Right atrium auricular region (tissue), 2 donors: ENCODE data around the gene WDR48. TPM values are rescaled to one million over a fixed set of nuclear protein-coding genes. Genes with fewer than 3 reads are reported as not detected.
"Not testable (repeated sequence)": the region's sequence is repeated elsewhere in the genome, so short reads cannot be mapped to it uniquely, and the experiment has no call there.

Experiments used
- DNase-seq: peaks from one replicate; pipeline ENCODE4 v3.0.0-alpha.2; 2019; ENCODE audit warnings: low spot score
- H3K27ac ChIP-seq, 2 donors: fragments of 200-600 bp; sonication (generic); 1 replicate in 1 of 2; 2 replicates in 1 of 2; pipeline ENCODE4 v1.5.1; 2016 to 2019
- H3K27me3 ChIP-seq, 2 donors: fragments of 200-600 bp; sonication (generic); one replicate each; pipeline versions ENCODE4 v1.5.1 to v1.6.0; 2017 to 2019
- H3K36me3 ChIP-seq: fragments of 200-600 bp; sonication (generic); one replicate; pipeline ENCODE4 v1.5.1; 2016
- H3K4me1 ChIP-seq, 2 donors: fragments of 200-600 bp; sonication (generic); one replicate each; pipeline versions ENCODE4 v1.5.1 to v1.6.0; 2017 to 2019
- H3K4me3 ChIP-seq, 2 donors: fragments of 200-600 bp; sonication (generic); 1 replicate in 1 of 2; 2 replicates in 1 of 2; pipeline ENCODE4 v1.5.1; 2017 to 2019; ENCODE audit warnings: mild to moderate bottlenecking in 1 of 2, moderate library complexity in 1 of 2
- H3K9me3 ChIP-seq, 2 donors: fragments of 200-600 bp; sonication (generic); one replicate each; pipeline ENCODE4 v1.5.1; 2019
- total RNA-seq, 2 donors: library from RNA; depleted of rRNA; stranded (reverse); fragments of >200 nt; gene quantifications; one replicate each; pipeline ENCODE4 v1.1.0, GENCODE V29; 2016
- TF ChIP-seq, protein P1 (sequence below), 2 donors: fragments of 200-600 bp; sonication (generic); IDR thresholded peaks; one replicate each; pipeline ENCODE4 v1.5.1; 2019; ENCODE audit warnings: antibody characterized with exemption in 2 of 2

The WDR48 gene
- total RNA-seq, 2 donors from 2014 or later, result 11.9 to 17.1 TPM

GRCh38 chr3:39053696-39054095, 1.9 kb downstream of the WDR48 start:
- no peak overlapping the region for H3K27ac ChIP-seq
- no peaks in the 10 kb centered on the region for H3K27me3 ChIP-seq
- peaks cover 0 to 23% of the 10 kb centered on the region in 2 donors for H3K4me1 ChIP-seq
- H3K36me3 ChIP-seq, result no peaks in the 10 kb centered on the region
- H3K4me3 ChIP-seq, result no peak overlapping the region
- no peaks in the 10 kb centered on the region for H3K9me3 ChIP-seq
- no peak for DNase-seq
- TF ChIP-seq, protein P1, sequence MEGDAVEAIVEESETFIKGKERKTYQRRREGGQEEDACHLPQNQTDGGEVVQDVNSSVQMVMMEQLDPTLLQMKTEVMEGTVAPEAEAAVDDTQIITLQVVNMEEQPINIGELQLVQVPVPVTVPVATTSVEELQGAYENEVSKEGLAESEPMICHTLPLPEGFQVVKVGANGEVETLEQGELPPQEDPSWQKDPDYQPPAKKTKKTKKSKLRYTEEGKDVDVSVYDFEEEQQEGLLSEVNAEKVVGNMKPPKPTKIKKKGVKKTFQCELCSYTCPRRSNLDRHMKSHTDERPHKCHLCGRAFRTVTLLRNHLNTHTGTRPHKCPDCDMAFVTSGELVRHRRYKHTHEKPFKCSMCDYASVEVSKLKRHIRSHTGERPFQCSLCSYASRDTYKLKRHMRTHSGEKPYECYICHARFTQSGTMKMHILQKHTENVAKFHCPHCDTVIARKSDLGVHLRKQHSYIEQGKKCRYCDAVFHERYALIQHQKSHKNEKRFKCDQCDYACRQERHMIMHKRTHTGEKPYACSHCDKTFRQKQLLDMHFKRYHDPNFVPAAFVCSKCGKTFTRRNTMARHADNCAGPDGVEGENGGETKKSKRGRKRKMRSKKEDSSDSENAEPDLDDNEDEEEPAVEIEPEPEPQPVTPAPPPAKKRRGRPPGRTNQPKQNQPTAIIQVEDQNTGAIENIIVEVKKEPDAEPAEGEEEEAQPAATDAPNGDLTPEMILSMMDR (IDR thresholded peaks at IDR 0.05), result no peak

DNA sequence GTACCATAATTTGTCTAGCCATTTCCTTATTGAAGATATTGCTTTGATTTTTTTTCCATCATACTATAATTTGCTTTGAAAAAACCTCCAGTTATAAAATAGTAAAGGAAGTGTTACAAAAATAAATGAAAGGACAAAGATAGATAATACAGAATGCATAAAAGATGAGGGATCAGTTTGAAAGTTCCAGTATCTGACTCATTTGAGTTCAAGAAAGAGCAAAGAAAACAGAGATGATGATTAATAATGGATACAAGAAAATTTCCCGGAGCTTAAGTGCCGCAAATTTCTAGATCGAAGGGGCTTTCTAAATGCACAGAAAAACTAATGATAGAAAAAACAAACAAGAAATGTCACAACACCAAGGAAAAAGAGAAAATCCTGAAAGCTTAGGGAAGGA, 4.3 kb downstream of the WDR48 start:
- peaks cover 0 to 21% of the 10 kb centered on the region in 2 donors for H3K4me1 ChIP-seq
- no peaks in the 10 kb centered on the region for H3K36me3 ChIP-seq
- no peak overlapping the region for H3K4me3 ChIP-seq
- H3K9me3 ChIP-seq, result no peaks in the 10 kb centered on the region
- DNase-seq, result no peak
- H3K27me3 ChIP-seq, result no peaks in the 10 kb centered on the region
- H3K27ac ChIP-seq, result no peak overlapping the region
- TF ChIP-seq, protein P1 (IDR thresholded peaks at IDR 0.05), result no peak

DNA sequence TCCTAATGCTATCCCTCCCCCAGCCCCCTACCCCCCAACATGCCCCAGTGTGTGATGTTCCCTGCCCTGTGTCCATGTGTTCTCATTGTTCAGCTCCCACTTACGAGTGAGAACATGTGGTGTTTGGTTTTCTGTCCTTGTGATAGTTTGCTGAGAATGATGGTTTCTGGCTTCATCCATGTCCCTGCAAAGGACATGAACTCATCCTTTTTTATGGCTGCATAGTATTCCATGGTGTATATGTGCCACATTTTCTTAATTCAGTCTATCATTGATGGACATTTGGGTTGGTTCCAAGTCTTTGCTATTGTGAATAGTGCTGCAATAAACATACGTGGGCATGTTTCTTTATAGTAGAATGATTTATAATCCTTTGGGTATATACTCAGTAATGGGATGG, 9.4 kb downstream of the WDR48 start:
- not testable (repeated sequence) for H3K4me1 ChIP-seq, H3K4me3 ChIP-seq, H3K27ac ChIP-seq, H3K27me3 ChIP-seq, DNase-seq, H3K9me3 ChIP-seq
- peaks cover 14% of the 10 kb centered on the region for H3K36me3 ChIP-seq

- no peak for DNase-seq
- Histone ChIP-seq H3K4me3 (no peak overlapping the region), H3K4me1 (no peaks in the 10 kb centered on the region), H3K27me3 (no peaks in the 10 kb centered on the region), H3K27ac (no peak overlapping the region), H3K36me3 (peaks cover 17% of the 10 kb centered on the region), H3K9me3 (no peaks in the 10 kb centered on the region)
- TF ChIP-seq, protein P1 (IDR thresholded peaks at IDR 0.05), result no peak
These were observed 10.4 kb downstream of the WDR48 start for GRCh38 chr3:39062180-39062579.

DNA sequence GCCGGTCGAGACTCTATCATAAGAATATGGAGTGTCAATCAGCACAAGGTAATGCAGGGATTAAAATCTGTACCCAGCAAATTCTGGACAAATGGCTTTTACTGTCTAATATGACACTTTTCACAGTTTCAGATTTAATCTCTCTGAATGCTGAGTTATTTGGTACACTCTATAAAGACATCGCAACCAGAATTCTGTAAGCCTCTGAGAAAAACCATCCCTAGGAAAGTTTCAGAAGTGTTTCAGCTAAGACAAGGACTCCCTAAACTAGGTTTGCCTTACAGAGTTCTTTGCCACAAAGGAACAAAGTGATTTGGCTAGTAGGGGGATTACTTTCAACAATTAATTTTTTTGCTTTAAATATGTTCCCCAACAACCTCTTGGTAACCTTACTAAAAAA, 11.3 kb downstream of the WDR48 start:
- DNase-seq, result no peak
- H3K4me1 ChIP-seq, result no peaks in the 10 kb centered on the region

DNA sequence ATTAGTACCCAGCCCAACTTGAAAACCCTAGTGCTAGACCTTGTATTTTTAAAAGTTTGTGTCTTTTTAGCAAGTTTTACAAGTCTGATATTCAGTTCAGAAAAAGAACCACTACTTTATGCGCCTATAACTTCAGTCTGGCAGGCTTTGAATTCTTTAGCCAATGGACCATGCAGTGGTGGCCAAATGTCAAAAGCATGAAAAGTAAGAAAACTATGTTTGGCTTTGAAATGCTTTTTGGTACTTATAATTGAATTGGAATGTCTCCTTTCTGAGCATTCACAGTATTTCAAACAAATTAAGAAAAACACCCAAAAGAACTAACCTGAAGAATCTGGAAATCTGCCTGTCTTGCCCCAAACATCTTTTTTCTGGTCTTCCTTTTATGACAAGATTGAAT, 12.8 kb downstream of the WDR48 start:
- TF ChIP-seq, protein P1 (IDR thresholded peaks at IDR 0.05), result no peak
- H3K27me3 ChIP-seq, result no peaks in the 10 kb centered on the region
- H3K4me3 ChIP-seq, result no peak overlapping the region
- H3K27ac ChIP-seq, result no peak overlapping the region
- no peaks in the 10 kb centered on the region for H3K9me3 ChIP-seq
- DNase-seq, result no peak
- H3K4me1 ChIP-seq, result no peaks in the 10 kb centered on the region
- H3K36me3 ChIP-seq, result peaks cover 40% of the 10 kb centered on the region

More for the DNA sequence above, 11.3 kb downstream of the WDR48 start:
- H3K36me3 ChIP-seq, result peaks cover 27% of the 10 kb centered on the region
- TF ChIP-seq, protein P1 (IDR thresholded peaks at IDR 0.05), result no peak
- H3K27ac ChIP-seq, result no peak overlapping the region
- no peaks in the 10 kb centered on the region for H3K27me3 ChIP-seq
- H3K4me3 ChIP-seq, result no peak overlapping the region
- H3K9me3 ChIP-seq, result no peaks in the 10 kb centered on the region
